GM21825 (cell line): ENCODE data around the gene FAM240A.

Experiments used
- ATAC-seq: cut with Tn5 transposase; IDR thresholded peaks from one replicate; pipeline ENCODE4 v1.9.1; 2021; ENCODE audit warnings: mild to moderate bottlenecking, moderate library complexity; ENCODE audit not compliant: unreplicated experiment

Gene FAM240A

GRCh38 chr3:46624975-46625490 is 12.7 kb downstream of the FAM240A start:
- ATAC-seq, result no peak

DNA sequence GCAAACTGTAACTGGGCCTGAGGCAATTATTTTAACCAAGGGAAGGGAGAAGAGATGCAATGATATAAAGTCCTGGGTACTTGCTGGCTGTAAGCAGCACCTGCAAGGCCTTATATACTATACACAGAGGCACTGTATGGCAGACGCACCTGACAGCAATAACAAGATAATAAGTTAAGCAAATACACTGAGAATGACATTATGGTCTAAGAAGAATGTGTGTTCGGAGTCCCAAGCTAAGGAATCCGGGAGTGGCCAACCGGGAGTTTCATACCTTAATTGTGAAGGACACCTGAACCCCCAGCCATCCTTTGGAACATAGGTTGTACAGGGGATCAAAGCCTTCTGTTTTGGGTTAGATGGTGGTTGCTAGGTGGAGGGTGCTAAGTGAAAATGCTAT is 13.7 kb downstream of the FAM240A start:
- ATAC-seq, result no peak

- ATAC-seq, result no peak
Measured at GRCh38 chr3:46627078-46627477, 14.8 kb downstream of the FAM240A start.

DNA sequence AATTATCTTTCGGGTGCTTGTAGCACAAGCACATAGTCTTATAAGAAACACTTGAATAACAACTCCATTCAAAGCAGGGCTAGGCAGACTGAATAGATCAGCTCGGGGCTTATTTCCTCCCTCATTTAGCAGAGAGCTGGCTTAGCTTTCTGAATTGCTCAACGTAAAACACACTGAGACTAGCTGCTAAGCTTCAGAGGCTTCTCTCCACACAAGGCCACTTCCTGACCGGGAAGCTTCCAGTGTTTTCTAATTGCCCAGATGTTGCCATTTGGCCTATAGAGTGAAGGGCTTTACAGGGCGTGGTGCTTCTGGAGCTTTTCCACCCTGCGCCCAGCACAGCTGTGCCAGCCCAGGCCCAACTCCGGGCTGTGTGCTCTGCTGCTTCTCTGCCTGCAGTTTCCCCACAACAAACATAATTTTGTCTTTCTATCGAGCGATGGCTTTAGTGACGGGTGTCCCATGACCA is 16.6 kb downstream of the FAM240A start:
- ATAC-seq, result no peak

DNA sequence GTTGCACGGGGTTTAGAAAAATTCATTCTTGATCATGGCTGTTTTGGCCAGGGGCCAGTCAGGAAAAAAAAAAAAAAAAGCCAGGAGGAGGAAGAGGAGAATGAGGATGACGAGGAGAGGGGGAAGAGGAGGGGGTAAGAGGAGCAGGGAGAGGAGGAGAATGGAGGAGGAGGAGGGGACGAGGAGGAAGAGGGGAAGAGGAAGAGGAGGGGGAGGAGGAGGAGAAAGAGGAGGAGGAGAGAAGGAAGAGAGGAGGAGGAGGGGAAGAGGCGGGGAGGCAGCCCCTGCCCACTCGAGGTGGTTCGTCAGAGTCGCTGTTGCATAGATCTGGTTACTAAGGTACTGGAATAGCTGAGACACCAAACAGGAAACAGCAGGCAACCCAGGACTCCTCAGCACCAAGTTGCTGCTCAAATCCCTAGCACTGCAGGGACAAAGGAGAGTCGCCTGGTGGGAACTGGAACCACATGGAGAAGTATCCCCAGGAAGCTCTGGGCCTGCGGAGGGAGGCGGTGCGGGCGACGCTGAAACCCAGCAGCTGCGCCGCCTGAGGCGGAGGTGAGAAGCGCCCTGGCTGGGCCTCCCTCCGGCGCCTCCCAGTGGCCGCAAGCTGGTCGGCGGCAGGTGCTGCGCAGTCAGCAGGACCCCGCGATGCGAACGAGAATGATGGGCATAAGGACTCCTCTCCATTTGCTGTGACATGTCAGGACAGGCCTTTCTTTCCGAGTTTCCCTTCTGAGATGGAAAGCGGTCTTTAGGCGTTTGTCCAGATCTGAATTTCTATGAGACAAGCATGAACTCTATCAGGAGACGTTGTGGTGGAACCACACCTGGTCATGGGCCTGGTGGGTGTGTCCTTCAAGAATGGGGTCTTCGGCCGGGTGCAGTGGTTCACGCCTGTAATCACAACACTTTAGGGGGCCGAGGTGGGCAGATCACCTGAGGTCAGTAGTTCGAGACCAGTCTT is 17.5 kb downstream of the FAM240A start:
- ATAC-seq, result peak; percentile 74

DNA sequence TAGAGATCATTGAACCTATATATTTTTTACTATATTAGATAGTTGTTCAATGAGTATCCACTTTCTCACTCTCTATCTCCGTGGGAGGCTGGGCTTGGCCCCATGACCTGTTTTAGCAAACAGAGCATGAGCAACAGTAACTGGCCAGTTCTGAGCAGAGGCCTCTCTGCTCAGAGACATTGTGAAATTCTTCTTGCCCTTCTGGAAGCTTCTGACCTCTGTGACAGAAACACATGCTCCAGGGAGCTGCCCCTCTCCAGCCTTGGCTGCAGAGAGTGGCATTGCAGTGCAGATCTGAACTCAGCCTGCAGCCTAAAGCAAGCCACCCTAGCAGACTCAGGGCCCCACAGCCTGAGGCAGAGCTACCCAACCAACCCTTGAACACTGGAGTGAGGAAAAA is 20.5 kb downstream of the FAM240A start:
- ATAC-seq, result no peak

DNA sequence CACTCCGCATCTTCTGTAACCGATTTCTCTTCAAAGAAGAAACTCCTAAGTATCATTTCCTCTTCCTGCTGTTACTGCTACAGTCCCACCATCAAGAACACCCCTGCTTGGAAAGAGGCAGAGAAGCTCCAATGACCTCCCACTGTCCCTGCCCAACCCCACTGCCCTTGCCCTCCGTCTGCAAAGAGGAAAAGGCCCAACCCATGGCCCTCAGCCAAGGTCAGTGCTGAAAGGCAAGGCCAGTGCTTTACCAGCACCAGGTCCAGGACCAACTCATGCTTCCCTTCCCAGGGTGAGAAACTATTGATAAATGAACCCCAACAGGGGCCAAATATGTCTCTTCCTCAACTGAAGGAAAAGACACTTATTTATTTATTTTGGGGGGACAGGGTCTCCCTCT is 22.5 kb downstream of the FAM240A start:
- ATAC-seq, result no peak

GRCh38 chr3:46639221-46639620 is 26.9 kb downstream of the FAM240A start:
- no peak for ATAC-seq

- ATAC-seq, result no peak
Measured at GRCh38 chr3:46640927-46641326, 28.6 kb downstream of the FAM240A start.

GRCh38 chr3:46642971-46643370 is 30.6 kb downstream of the FAM240A start:
- ATAC-seq, result no peak

DNA sequence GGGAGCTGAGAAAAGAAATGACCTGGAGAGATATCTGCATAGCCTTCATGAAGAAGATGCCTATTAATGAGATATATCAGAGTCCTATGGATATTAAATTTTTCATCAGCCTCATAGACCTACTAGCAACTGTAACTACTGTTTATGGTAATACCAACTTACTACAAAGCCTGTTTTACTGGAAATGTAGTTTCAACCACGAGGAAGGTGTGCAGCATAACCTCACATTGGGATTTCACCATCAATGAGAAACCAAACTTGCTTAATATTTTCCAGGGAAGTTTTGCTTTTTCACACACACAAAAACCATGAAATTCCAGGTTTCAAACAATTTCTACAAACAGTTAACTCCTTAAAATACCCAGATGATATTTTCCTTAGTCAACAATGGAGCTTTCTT is 31.4 kb downstream of the FAM240A start:
- ATAC-seq, result no peak

DNA sequence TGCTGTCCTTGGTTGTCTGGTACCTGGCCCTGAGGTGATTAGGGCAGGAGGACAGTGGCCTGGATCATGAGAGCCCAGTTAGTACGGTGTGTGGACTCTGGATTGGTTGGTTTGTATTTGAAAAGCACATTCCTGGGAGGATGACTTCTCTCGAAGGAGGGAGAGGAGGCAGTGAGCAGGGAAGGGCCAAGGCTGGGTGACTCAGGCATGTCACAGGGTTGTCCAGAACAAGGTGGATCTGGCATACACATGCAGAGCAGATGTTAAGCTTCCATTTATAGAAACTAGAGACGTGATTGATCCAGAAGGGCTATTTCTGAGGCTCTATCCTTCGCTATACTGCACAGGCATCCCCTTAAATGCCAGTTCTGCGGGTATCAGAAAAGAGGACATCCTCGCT is 34.4 kb downstream of the FAM240A start:
- no peak for ATAC-seq

DNA sequence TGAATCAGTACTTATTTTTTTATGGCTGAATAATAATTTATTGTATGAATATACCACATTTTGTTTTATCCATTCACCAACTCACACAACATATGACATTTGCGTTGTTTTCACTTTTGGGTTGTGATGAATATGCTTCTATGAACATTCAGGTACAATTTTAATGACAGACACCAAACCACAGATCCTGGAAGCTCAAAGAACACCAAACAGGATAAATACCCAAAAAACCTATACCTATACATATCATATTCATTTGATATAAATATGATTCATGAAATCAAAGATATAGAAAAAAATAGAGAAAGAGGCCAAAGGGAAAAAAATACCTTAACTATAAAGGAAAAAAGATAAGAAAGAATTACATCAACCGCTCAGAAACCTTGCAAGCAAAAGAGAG is 35.8 kb downstream of the FAM240A start:
- no peak for ATAC-seq

DNA sequence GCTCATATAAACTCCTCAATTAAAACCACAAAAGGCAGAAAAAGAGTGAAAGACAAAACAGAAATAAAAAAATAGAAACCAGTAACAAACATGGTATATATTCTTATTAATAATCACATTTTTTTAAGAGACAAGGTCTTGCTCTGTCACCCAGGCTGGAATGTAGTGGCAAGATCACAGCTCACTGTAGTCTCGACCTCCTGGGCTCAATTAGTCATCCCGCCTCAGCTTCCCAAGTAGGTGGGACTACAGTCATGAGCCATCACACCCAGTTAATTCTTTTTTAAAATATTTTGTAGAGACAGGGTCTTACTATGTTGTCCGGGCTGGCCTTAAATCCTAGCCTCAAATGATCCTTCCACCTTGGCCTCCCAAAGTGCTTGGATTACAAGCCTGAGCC is 37.1 kb downstream of the FAM240A start:
- ATAC-seq, result no peak

DNA sequence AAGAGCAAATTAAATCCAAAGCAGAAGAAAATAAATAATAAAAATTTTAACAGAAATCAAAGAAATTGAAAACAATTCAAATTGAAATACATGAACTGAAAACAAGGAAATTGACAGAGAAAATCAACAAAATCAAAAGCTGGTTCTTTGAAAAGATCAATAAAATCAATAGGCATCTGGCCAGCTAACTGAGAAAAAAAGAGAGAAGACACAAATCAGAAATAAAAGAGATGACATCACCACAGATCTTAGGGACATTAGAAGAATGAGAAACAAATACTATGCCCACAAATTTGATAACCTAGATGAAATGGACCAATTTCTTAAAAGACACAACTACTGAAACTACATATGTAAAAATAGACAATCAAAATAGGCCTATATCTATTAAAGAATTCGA is 38.8 kb downstream of the FAM240A start:
- no peak for ATAC-seq

GRCh38 chr3:46655271-46655670 is 42.9 kb downstream of the FAM240A start:
- ATAC-seq, result no peak

- no peak for ATAC-seq
Measured at GRCh38 chr3:46656778-46657556, 44.6 kb downstream of the FAM240A start.

DNA sequence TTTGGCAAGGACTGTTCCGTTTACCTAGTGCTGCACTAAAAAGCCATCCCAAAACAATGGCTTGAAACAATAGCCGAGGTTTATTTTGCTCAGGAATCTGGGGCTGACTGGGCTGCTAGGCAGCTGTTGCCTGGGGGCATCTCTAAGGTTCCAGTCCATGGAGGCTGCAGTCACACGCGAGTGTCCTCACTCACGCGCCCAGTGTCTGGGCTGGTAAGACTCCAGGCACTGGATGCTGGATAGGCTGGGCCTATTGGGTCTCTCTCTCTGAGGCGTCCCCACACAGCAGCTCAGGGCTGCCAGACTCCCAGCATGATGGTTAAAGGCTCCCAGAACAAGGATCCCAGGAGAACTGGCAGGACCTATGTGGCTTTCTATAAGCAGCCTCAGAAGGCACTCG is 47.0 kb downstream of the FAM240A start:
- no peak for ATAC-seq

DNA sequence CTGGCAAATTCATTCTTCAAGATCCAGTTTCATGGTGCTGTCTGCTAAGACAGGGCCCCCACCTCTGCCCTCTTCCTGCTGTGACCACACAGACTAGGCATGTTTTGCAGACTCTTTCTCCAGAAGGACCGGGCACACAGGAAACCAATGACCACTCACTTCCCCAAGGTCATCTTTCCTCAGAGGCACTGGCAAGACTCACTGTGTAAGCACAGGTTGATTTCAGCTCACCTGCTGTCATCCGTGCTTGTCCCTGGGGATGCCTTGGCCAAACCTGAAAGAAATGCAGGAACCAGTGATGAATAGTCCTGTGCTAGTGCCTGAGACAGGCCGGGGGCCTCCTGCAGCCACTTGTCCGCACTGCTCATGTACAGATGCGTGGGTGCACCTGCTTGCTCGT is 47.7 kb downstream of the FAM240A start:
- no peak for ATAC-seq

GRCh38 chr3:46660543-46661523 is 48.5 kb downstream of the FAM240A start:
- no peak for ATAC-seq
